Testis (tissue), 3 donors: ENCODE results near the gene BSN. TPM values are rescaled to one million over a fixed set of nuclear protein-coding genes. Genes with fewer than 3 reads are reported as not detected.
"Not testable (repeated sequence)": the region's sequence is repeated elsewhere in the genome, so short reads cannot be mapped to it uniquely, and the experiment has no call there.

ENCODE experiments used
- DNase-seq: peaks from one replicate; pipeline ENCODE4 v3.0.0-alpha.2; 2019
- H3K27ac ChIP-seq, 2 donors: fragments of 200-600 bp; sonication (generic); one replicate each; pipeline ENCODE4 v1.5.1; 2019
- H3K27me3 ChIP-seq: fragments of 200-600 bp; sonication (generic); one replicate; pipeline ENCODE4 v1.5.1; 2019
- H3K36me3 ChIP-seq: fragments of 200-600 bp; sonication (generic); one replicate; pipeline ENCODE4 v1.5.1; 2017; ENCODE audit warnings: low read depth; ENCODE audit errors: missing control alignments
- H3K4me1 ChIP-seq: fragments of 200-600 bp; sonication (generic); one replicate; pipeline ENCODE4 v1.5.1; 2019
- H3K4me3 ChIP-seq, 2 donors: fragments of 200-600 bp; sonication (generic); one replicate each; pipeline ENCODE4 v1.5.1; 2017 to 2019
- H3K9me3 ChIP-seq: fragments of 200-600 bp; sonication (generic); one replicate; pipeline ENCODE4 v1.5.1; 2017
- CTCF ChIP-seq, 3 experiments: fragments of 450-650 bp in 2 of 3; fragments of 200-600 bp in 1 of 3; sonication (generic) in 1 of 3; IDR thresholded peaks; one replicate each; pipeline ENCODE4 v1.5.1; 2016 to 2019; ENCODE audit warnings: antibody characterized with exemption in 3 of 3, mild to moderate bottlenecking in 2 of 3, moderate library complexity in 1 of 3
- POLR2A ChIP-seq: fragments of 450-650 bp; IDR thresholded peaks from one replicate; pipeline ENCODE4 v1.6.1; 2017; ENCODE audit warnings: antibody characterized with exemption, mild to moderate bottlenecking, moderate library complexity
- WGBS, 2 donors: methylation state at CpG; one replicate each; pipeline ENCODE4 v1.1.5; 2018; 5-methylcytosine and 5-hydroxymethylcytosine counted together
- intact Hi-C: fragments of 100-400 bp; cut with DNase I; formaldehyde crosslinking; loops from one replicate; pipeline ENCODE4 v1.15.1; 2023; ENCODE audit warnings: low total_unique reads
- polyA plus RNA-seq: library from polyadenylated mRNA; stranded (reverse); fragments of 350-450 nt; fragmentation: Illumina TruSeq; extraction: RNeasy Lipid Tissue Mini Kit (QIAGEN cat#74804); gene quantifications from one replicate; pipeline ENCODE4 v1.2.3, GENCODE V29; 2014; ENCODE audit warnings: low read depth, low replicate concordance; ENCODE audit not compliant: insufficient read depth
- total RNA-seq, 2 donors: library from RNA; depleted of rRNA; stranded (reverse); fragments of >200 nt; gene quantifications; one replicate each; pipeline ENCODE4 v1.2.3, GENCODE V29; 2016

Gene BSN
- total and polyA plus RNA-seq, 3 donors from 2014 or later = 9.9 to 25.3 (median 18.9) TPM

DNA sequence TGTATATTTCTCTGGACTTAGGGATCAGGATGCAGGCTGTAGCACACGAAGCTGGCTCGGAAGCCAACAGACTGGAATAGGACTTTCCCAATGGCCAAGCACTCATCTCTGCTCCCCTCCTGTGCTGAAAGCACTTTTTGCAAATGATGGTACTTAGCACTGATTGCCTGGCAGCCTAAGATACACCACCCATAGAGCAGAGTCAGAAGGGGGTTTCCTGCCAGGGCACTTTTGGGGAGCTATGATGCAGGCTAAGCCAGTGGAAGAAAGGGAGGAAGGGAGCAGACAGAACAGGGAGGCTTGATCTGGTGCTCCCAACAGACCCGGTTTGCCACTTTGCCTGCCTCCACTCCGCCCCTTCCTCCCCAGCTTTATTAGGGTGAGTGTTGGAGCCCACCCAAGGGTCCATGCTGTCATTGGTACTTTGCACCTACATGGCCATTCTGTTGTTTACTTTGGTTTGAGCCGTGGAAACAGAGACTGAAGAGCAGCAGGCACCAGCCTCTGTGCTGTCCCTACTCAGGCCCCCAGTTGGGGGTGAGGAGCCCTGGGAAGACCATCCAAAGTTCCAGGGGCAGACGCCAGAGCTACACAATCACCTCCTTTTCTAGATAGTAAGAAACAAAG, 15.9 kb downstream of the BSN start:
- WGBS, 2 donors = 71 to 86% methylated on average over 6 of the region's 6 CpGs
- no peaks in the 10 kb centered on the region for H3K27me3 ChIP-seq
- intact Hi-C loops = no loop called here
- H3K9me3 ChIP-seq = no peaks in the 10 kb centered on the region
- DNase-seq = no peak
- no peaks in the 10 kb centered on the region for H3K36me3 ChIP-seq
- no peaks in the 10 kb centered on the region for H3K4me1 ChIP-seq
- no peak overlapping the region for H3K4me3 ChIP-seq
- TF ChIP-seq POLR2A (no peak), CTCF (IDR thresholded peaks at IDR 0.05) (no peak)
- H3K27ac ChIP-seq = no peak overlapping the region

DNA sequence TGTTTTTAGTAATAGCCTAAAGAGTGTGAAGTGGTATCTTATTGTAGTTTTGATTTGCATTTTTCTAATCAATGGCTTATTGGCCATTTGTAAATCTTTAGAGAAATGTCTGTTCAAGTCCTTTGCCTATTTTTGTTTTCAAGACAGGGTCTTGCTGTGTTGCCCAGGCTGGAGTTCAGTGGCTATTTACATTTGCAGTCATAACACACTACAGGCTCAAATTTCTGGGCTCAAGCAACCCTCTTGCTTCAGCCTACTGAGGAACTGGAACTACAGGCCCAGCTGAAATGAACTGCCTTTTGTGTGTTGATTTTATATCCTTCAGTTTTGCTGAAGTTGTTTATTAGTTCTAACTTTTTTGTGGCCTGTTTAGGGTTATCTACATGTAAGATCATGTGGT, 27.9 kb downstream of the BSN start:
- H3K36me3 ChIP-seq = no peaks in the 10 kb centered on the region
- intact Hi-C loops = no loop called here
- H3K9me3 ChIP-seq = no peaks in the 10 kb centered on the region

DNA sequence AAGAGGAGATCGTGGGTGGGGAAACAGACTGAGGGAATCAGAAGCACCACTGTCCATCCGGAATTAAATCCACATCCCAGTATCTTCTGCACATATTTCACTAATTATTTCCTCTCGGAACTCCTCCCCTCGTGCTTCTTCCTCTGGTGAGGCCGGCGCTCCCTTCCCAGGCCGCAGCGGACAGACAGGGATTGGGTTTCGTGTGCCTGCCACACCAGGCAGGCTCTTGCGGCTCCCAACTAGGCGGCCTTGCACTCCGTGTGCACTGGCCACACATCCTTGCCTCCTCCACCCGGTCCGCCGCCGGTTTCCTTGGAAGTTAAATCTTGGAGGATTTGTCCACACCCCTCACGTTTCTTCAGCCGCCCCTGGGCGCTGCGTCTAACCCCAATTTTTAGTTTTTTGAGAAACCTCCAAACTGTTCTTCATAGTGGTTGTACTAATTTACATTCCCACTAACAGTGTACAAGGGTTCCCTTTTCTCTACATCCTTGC, 31.0 kb downstream of the BSN start:
- DNase-seq, intact Hi-C loops, H3K4me1 ChIP-seq, H3K4me3 ChIP-seq, H3K27ac ChIP-seq, H3K27me3 ChIP-seq, H3K36me3 ChIP-seq, H3K9me3 ChIP-seq: not testable (repeated sequence)
- 90 to 91% methylated on average over 20 of the region's 20 CpGs for WGBS, 2 donors

More for the DNA sequence above, 27.9 kb downstream of the BSN start:
- Histone ChIP-seq H3K4me1 (no peaks in the 10 kb centered on the region), H3K27me3 (no peaks in the 10 kb centered on the region), H3K4me3 (no peak overlapping the region), H3K27ac (no peak overlapping the region)
- TF ChIP-seq POLR2A (no peak), CTCF (IDR thresholded peaks at IDR 0.05) (no peak)
- DNase-seq = no peak

DNA sequence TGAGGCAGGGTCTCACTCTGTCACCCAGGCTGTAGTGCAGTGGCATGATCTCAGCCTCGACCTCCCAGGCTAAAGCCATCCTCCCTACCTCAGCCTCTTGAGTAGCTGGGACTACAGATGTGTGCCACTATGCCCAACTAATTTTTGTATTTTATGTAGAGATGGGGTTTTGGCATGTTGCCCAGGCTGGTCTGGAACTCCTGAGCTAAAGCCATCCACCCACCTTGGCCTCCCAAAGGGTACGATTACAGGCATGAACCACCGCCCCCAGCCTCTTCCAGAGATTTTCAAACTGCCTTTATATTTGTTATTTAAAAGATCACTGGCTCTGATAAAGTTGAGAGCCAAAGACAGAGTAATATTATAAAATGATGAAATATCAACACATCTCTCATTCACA, 37.3 kb downstream of the BSN start:
- Histone ChIP-seq H3K27ac (no peak overlapping the region), H3K4me1 (no peaks in the 10 kb centered on the region), H3K27me3 (no peaks in the 10 kb centered on the region), H3K9me3 (no peaks in the 10 kb centered on the region), H3K36me3 (no peaks in the 10 kb centered on the region), H3K4me3 (no peak overlapping the region)
- no peak for DNase-seq
- intact Hi-C loops = no loop called here
- 67 to 74% methylated on average over 3 of the region's 3 CpGs for WGBS, 2 donors
- TF ChIP-seq POLR2A (no peak), CTCF (IDR thresholded peaks at IDR 0.05) (no peak)

GRCh38 chr3:49593041-49593440, 38.8 kb downstream of the BSN start:
- Histone ChIP-seq H3K4me3 (no peak overlapping the region), H3K9me3 (no peaks in the 10 kb centered on the region), H3K27ac (no peak overlapping the region), H3K4me1 (no peaks in the 10 kb centered on the region), H3K36me3 (no peaks in the 10 kb centered on the region), H3K27me3 (no peaks in the 10 kb centered on the region)
- DNase-seq = no peak
- intact Hi-C loops = no loop called here
- TF ChIP-seq CTCF (IDR thresholded peaks at IDR 0.05) (no peak), POLR2A (no peak)
- WGBS, 2 donors = 59 to 61% methylated on average over 2 of the region's 2 CpGs
